B cell (primary cell): Measurements from ENCODE around the gene ACKR1. TPM values are rescaled to one million over a fixed set of nuclear protein-coding genes. Genes with fewer than 3 reads are reported as not detected.

ENCODE experiments used
- ATAC-seq: fragments of 200-7000 bp; cut with Tn5 transposase; one replicate; pipeline ENCODE4 v1.10.0; 2021; ENCODE audit warnings: low read depth, mild to moderate bottlenecking, moderate number of reproducible peaks, moderate library complexity
- CTCF ChIA-PET: fragments of 350-600 bp; sonication (Branson Sonifier 250); formaldehyde crosslinking; loops from one replicate; lab custom pipeline; 2021; ENCODE audit warnings: antibody characterized with exemption, inconsistent platforms; lab: Charles Lee
- POLR2A ChIA-PET: fragments of 350-600 bp; sonication (Branson Sonifier 250); formaldehyde crosslinking; loops from one replicate; lab custom pipeline; 2021; ENCODE audit warnings: antibody characterized with exemption; lab: Charles Lee
- DNase-seq: peaks from one replicate; pipeline ENCODE4 v3.0.0; 2013
- H2AFZ ChIP-seq: 2 replicates; pipeline ENCODE4 v1.6.1; 2012; ENCODE audit warnings: mild to moderate bottlenecking, low read depth, low read length; ENCODE audit not compliant: insufficient read depth, poor library complexity, severe bottlenecking
- H3K27ac ChIP-seq, 2 donors: 1 replicate in 1 of 2; 2 replicates in 1 of 2; pipeline ENCODE4 v1.5.1; 2012 to 2013; ENCODE audit warnings: low read length in 2 of 2, mild to moderate bottlenecking in 2 of 2, moderate library complexity in 1 of 2
- H3K27me3 ChIP-seq, 4 experiments: fragments of 200-600 bp in 1 of 4; sonication (generic) in 1 of 4; replicated peaks in 1 of 4; 1 replicate in 2 of 4; 2 replicates in 2 of 4; pipeline versions ENCODE4 v1.6.1 to v1.7.0; 2013 to 2016; ENCODE audit warnings: low read length in 3 of 4, mild to moderate bottlenecking in 2 of 4, mixed read lengths in 1 of 4, moderate library complexity in 1 of 4; ENCODE audit not compliant: insufficient read depth in 4 of 4, control insufficient read depth in 3 of 4; ENCODE audit errors: control extremely low read depth in 1 of 4
- H3K36me3 ChIP-seq, 2 experiments: replicated peaks in 1 of 2; 1 replicate in 1 of 2; 2 replicates in 1 of 2; pipeline versions ENCODE4 v1.6.1 to v1.7.1; 2013; ENCODE audit warnings: low read length in 1 of 2; ENCODE audit not compliant: insufficient read depth in 2 of 2, control insufficient read depth in 1 of 2; ENCODE audit errors: control extremely low read depth in 1 of 2, extremely low read depth in 1 of 2
- H3K4me1 ChIP-seq, 2 donors: fragments of 200-600 bp in 1 of 2; sonication (generic) in 1 of 2; 1 replicate in 1 of 2; 2 replicates in 1 of 2; pipeline versions ENCODE4 v1.5.1 to v1.6.1; 2013 to 2017; ENCODE audit warnings: low read length in 2 of 2; ENCODE audit not compliant: control insufficient read depth in 2 of 2, insufficient read depth in 2 of 2
- H3K4me2 ChIP-seq: replicated peaks from 2 replicates; pipeline ENCODE3; 2012; ENCODE audit warnings: mild to moderate bottlenecking, low read depth, low read length; ENCODE audit not compliant: poor library complexity, severe bottlenecking
- H3K4me3 ChIP-seq, 5 experiments: fragments of 200-600 bp in 1 of 5; sonication (generic) in 1 of 5; 1 replicate in 3 of 5; 2 replicates in 2 of 5; pipeline versions ENCODE4 v1.5.1 to v1.7.0; 2011 to 2016; ENCODE audit warnings: low read length in 4 of 5, mild to moderate bottlenecking in 4 of 5, low read depth in 2 of 5, control low read depth in 1 of 5, moderate library complexity in 1 of 5; ENCODE audit not compliant: insufficient read depth in 1 of 5; ENCODE audit errors: control extremely low read depth in 1 of 5, extremely low read depth in 1 of 5
- H3K79me2 ChIP-seq: fragments of 200-600 bp; sonication (generic); one replicate; pipeline ENCODE4 v1.6.0; 2016; ENCODE audit warnings: low read length; ENCODE audit not compliant: control insufficient read depth, insufficient read depth
- H3K9ac ChIP-seq: fragments of 200-600 bp; sonication (generic); 2 replicates; pipeline ENCODE4 v1.6.1; 2017; ENCODE audit warnings: mild to moderate bottlenecking, low read length, moderate library complexity
- H3K9me3 ChIP-seq, 3 donors: one replicate each; pipeline versions ENCODE4 v1.6.1 to v1.7.1; 2013; ENCODE audit warnings: low read length in 2 of 3; ENCODE audit not compliant: control insufficient read depth in 2 of 3, insufficient read depth in 1 of 3; ENCODE audit errors: control extremely low read depth in 1 of 3
- H4K20me1 ChIP-seq: 2 replicates; pipeline ENCODE4 v1.6.0; 2012; ENCODE audit warnings: mild to moderate bottlenecking, low read length; ENCODE audit not compliant: insufficient read depth, control insufficient read depth, poor library complexity, severe bottlenecking
- H3K27ac Mint-ChIP-seq: one replicate; pipeline ENCODE4 v1.8.0; 2021; ENCODE audit warnings: mixed read lengths
- H3K27me3 Mint-ChIP-seq: one replicate; pipeline ENCODE4 v1.8.0; 2021; ENCODE audit warnings: mixed read lengths
- H3K4me1 Mint-ChIP-seq: one replicate; pipeline ENCODE4 v1.8.0; 2021; ENCODE audit warnings: mixed read lengths
- H3K4me3 Mint-ChIP-seq: one replicate; pipeline ENCODE4 v1.8.0; 2021; ENCODE audit warnings: mixed read lengths
- H3K9me3 Mint-ChIP-seq: one replicate; pipeline ENCODE4 v1.8.0; 2022; ENCODE audit warnings: mixed read lengths; ENCODE audit not compliant: insufficient read depth
- CTCF ChIP-seq: fragments of 200-600 bp; IDR thresholded peaks from one replicate; pipeline ENCODE4 v1.8.0; 2022; ENCODE audit warnings: antibody characterized with exemption, mild to moderate bottlenecking
- EZH2 ChIP-seq: IDR thresholded peaks from 2 replicates; pipeline ENCODE4 v1.6.1; 2012; ENCODE audit warnings: borderline replicate concordance, low read depth, mild to moderate bottlenecking, moderate library complexity, low read length; ENCODE audit not compliant: insufficient read depth, poor library complexity, severe bottlenecking
- WGBS: methylation state at CpG from one replicate; pipeline ENCODE4 v1.1.5; 2013; ENCODE audit warnings: missing lambda C conversion rate; ENCODE audit not compliant: insufficient coverage; 5-methylcytosine and 5-hydroxymethylcytosine counted together
- intact Hi-C: fragments of 100-400 bp; cut with micrococcal nuclease; formaldehyde crosslinking; loops from one replicate; pipeline ENCODE4 v1.10.0; 2022
- polyA plus RNA-seq: library from polyadenylated mRNA; depleted of rRNA; stranded (reverse); fragments of >200 nt; gene quantifications from 2 replicates; pipeline ENCODE4 v1.2.3, GENCODE V29; 2012
- total RNA-seq, 2 donors: library from RNA; stranded (reverse); fragments of 120-200 nt in 1 of 2; gene quantifications; 1 replicate in 1 of 2; 2 replicates in 1 of 2; pipeline versions ENCODE4 v1.2.3 to v1.2.4, GENCODE V29; 2013 to 2022

The ACKR1 gene
- total and polyA plus RNA-seq, 2 donors (not counting 1 experiment from before 2014, with no cell fraction given), result 0.04 TPM; not detected in 1

DNA sequence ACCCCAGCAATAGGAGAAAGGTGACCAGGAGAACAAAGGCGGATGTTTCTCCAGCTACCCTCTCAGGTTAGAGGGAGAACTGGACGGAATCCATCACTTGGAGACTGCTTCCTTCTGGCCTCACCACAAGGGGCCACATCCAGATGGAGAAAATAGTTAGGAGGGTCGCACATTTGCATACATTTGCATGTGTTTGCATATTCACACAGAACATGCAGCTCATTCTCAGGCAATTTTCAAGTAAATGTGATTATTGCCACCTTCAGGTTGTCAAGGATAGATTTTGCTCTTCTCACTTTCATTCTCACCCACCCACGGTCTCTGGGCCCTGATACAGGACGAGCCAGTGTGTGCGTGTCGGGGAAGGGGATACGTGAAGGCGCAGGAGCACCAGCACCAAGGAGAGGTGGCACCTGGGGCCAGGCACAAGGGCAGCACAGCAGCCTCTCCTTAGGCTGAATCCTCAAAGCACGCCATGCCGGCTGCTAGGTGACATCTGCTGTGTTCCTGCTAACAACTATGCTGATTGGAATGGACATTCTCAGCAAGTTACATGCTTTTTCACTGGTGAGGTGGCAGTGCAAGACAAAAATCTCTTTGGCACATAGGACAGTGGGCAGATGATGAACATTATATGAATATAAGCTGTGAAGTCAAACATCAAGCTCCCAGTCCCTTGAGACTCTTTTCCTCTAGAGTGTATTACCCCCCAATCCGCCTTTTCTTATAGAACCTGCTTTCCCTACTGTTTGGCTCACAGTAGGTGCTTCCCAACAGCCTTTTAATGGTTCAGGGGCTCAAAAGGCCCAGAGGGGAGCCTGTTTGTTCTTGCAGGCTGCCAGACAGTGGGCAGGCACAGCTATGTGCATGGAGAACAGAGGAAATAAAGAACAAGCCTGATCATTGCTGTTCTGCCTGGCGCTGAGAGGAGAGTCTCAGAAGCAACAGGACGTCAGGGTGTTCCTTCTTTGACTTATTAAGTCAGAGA is 14.3 kb downstream of the ACKR1 start:
- intact Hi-C loops, result no loop called here
- WGBS, result 95% methylated on average over 10 of the region's 14 CpGs

More for the DNA sequence above, 14.3 kb downstream of the ACKR1 start:
- H2AFZ ChIP-seq, result no peak overlapping the region
- no peak overlapping the region for H3K27ac ChIP-seq
- no peaks in the 10 kb centered on the region for H3K4me1 ChIP-seq
- no peaks in the 10 kb centered on the region for H3K9me3 ChIP-seq
- Mint-ChIP-seq H3K9me3 (no peaks in the 10 kb centered on the region), H3K4me3 (no peak overlapping the region), H3K4me1 (no peaks in the 10 kb centered on the region), H3K27me3 (peaks cover 38% of the 10 kb centered on the region), H3K27ac (no peak overlapping the region)
- ATAC-seq, result no peak
- no peaks in the 10 kb centered on the region for H4K20me1 ChIP-seq
- DNase-seq, result no peak
- peaks cover 0 to 13% (median 4%) of the 10 kb centered on the region in 4 experiments for H3K27me3 ChIP-seq
- no peaks in the 10 kb centered on the region for H3K36me3 ChIP-seq
- no peaks in the 10 kb centered on the region for H3K79me2 ChIP-seq
- no peak overlapping the region for H3K4me3 ChIP-seq
- no peak overlapping the region for H3K9ac ChIP-seq
- POLR2A ChIA-PET, result no interaction called here
- CTCF ChIA-PET, result interaction anchor here (1.0 kb wide), 1 partner anchor 11 kb away, joined by 4 read pairs; no protein-coding TSS in a partner anchor
- no peak for TF ChIP-seq EZH2
- no peak for TF ChIP-seq CTCF
- H3K4me2 ChIP-seq, result no peak overlapping the region
